ENCODE results near the gene GPR107. TPM values are rescaled to one million over a fixed set of nuclear protein-coding genes. Genes with fewer than 3 reads are reported as not detected.

GPR107 gene
- total and polyA plus RNA-seq, 2 experiments from 2014 or later = 6.2 to 30.7 TPM

- H3F3A ChIP-seq (replicated peaks; ENCODE audit: low read depth) = no peaks in the 10 kb centered on the region
- no peak for ATAC-seq
These were observed 23.0 kb upstream of the GPR107 start for GRCh38 chr9:130030651-130031127.

More at GRCh38 chr9:130030651-130031127, 23.0 kb upstream of the GPR107 start:
- Histone ChIP-seq H3K4me3 (no peak overlapping the region), H3K27me3 (ENCODE audit: insufficient read depth) (no peaks in the 10 kb centered on the region), H4K20me1 (replicated peaks; ENCODE audit: insufficient read depth) (peaks cover 13% of the 10 kb centered on the region; the same call in 1 of the 2 replicates), H3K36me3 (ENCODE audit: insufficient read depth) (no peaks in the 10 kb centered on the region), H3K79me2 (replicated peaks; ENCODE audit: insufficient read depth) (peaks cover 79% of the 10 kb centered on the region), H3K9me2 (ENCODE audit: insufficient read depth) (no peaks in the 10 kb centered on the region), H3K4me2 (no peak overlapping the region), H3K4me1 (ENCODE audit: insufficient read depth) (peaks cover 3% of the 10 kb centered on the region; the same call in 1 of the 2 replicates), H2AFZ (no peak overlapping the region), H3K27ac (ENCODE audit: low read depth) (no peak overlapping the region)
- no peak overlapping the region for H3K27ac Mint-ChIP-seq
- TF ChIP-seq ETS1 (IDR thresholded peaks at IDR 0.05) (no peak), POLR2AphosphoS5 (IDR thresholded peaks at IDR 0.05; ENCODE audit: low read depth) (no peak), ZNF462 (CRISPR knock-in tag; IDR thresholded peaks at IDR 0.05) (no peak), EZH2phosphoT487 (IDR thresholded peaks at IDR 0.05; ENCODE audit: unreplicated experiment) (no peak), CREB1 (CRISPR knock-in tag; IDR thresholded peaks at IDR 0.05; ENCODE audit: low read depth) (no peak), STAT1 (IDR thresholded peaks at IDR 0.05; ENCODE audit: unreplicated experiment) (no peak), EZH2 (IDR thresholded peaks at IDR 0.05; ENCODE audit: low read depth, unreplicated experiment) (no peak), NANOG (IDR thresholded peaks at IDR 0.05; ENCODE audit: borderline replicate concordance) (no peak), ZNF331 (CRISPR knock-in tag; IDR thresholded peaks at IDR 0.05; ENCODE audit: low read depth) (no peak), ZNF114 (CRISPR knock-in tag; IDR thresholded peaks at IDR 0.05) (no peak)
- TF ChIP-seq, protein P1, sequence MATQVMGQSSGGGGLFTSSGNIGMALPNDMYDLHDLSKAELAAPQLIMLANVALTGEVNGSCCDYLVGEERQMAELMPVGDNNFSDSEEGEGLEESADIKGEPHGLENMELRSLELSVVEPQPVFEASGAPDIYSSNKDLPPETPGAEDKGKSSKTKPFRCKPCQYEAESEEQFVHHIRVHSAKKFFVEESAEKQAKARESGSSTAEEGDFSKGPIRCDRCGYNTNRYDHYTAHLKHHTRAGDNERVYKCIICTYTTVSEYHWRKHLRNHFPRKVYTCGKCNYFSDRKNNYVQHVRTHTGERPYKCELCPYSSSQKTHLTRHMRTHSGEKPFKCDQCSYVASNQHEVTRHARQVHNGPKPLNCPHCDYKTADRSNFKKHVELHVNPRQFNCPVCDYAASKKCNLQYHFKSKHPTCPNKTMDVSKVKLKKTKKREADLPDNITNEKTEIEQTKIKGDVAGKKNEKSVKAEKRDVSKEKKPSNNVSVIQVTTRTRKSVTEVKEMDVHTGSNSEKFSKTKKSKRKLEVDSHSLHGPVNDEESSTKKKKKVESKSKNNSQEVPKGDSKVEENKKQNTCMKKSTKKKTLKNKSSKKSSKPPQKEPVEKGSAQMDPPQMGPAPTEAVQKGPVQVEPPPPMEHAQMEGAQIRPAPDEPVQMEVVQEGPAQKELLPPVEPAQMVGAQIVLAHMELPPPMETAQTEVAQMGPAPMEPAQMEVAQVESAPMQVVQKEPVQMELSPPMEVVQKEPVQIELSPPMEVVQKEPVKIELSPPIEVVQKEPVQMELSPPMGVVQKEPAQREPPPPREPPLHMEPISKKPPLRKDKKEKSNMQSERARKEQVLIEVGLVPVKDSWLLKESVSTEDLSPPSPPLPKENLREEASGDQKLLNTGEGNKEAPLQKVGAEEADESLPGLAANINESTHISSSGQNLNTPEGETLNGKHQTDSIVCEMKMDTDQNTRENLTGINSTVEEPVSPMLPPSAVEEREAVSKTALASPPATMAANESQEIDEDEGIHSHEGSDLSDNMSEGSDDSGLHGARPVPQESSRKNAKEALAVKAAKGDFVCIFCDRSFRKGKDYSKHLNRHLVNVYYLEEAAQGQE (IDR thresholded peaks at IDR 0.05; ENCODE audit: unreplicated experiment) = no peak
- TF ChIP-seq, protein P2, sequence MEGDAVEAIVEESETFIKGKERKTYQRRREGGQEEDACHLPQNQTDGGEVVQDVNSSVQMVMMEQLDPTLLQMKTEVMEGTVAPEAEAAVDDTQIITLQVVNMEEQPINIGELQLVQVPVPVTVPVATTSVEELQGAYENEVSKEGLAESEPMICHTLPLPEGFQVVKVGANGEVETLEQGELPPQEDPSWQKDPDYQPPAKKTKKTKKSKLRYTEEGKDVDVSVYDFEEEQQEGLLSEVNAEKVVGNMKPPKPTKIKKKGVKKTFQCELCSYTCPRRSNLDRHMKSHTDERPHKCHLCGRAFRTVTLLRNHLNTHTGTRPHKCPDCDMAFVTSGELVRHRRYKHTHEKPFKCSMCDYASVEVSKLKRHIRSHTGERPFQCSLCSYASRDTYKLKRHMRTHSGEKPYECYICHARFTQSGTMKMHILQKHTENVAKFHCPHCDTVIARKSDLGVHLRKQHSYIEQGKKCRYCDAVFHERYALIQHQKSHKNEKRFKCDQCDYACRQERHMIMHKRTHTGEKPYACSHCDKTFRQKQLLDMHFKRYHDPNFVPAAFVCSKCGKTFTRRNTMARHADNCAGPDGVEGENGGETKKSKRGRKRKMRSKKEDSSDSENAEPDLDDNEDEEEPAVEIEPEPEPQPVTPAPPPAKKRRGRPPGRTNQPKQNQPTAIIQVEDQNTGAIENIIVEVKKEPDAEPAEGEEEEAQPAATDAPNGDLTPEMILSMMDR (conservative IDR thresholded peaks at IDR 0.05; ENCODE audit: low read depth in 2 of 2) = no peak
- peaks cover 9% of the 10 kb centered on the region for H3K27me3 Mint-ChIP-seq (ENCODE audit: insufficient read depth, low read depth, poor library complexity)
- no peak for DNase-seq (ENCODE audit: low spot score)
- no peaks in the 10 kb centered on the region for H3K9me3 Mint-ChIP-seq
- H3K4me3 Mint-ChIP-seq = no peak overlapping the region
- H3K4me1 Mint-ChIP-seq = no peaks in the 10 kb centered on the region; the same call in 1 of the 3 replicates
- H3K36me3 Mint-ChIP-seq (ENCODE audit: low read depth) = peaks cover 3% of the 10 kb centered on the region; the same call in 1 of the 3 replicates

All from GM23338 (cell line).